Common myeloid progenitor, CD34-positive (primary cell): ENCODE results near the gene LRG1.

ENCODE experiments used
- CTCF ChIA-PET: fragments of 350-600 bp; sonication (Branson Sonifier 250); formaldehyde crosslinking; loops from one replicate; lab custom pipeline; 2021; ENCODE audit warnings: antibody characterized with exemption; lab: Charles Lee
- POLR2A ChIA-PET: fragments of 350-600 bp; sonication (Branson Sonifier 250); formaldehyde crosslinking; loops from one replicate; lab custom pipeline; 2021; ENCODE audit warnings: antibody characterized with exemption; lab: Charles Lee
- DNase-seq, 3 donors: peaks; one replicate each; pipeline versions ENCODE4 v3.0.0 to v3.0.0-alpha.2; 2013
- H3K27ac ChIP-seq, 2 experiments: 1 replicate in 1 of 2; 2 replicates in 1 of 2; pipeline ENCODE4 v1.7.0; 2013; ENCODE audit warnings: inconsistent platforms in 2 of 2, low read length in 2 of 2, mild to moderate bottlenecking in 2 of 2, low read depth in 1 of 2, moderate library complexity in 1 of 2; ENCODE audit not compliant: severe bottlenecking in 2 of 2, insufficient read depth in 1 of 2, poor library complexity in 1 of 2
- H3K27me3 ChIP-seq, 5 experiments: replicated peaks in 2 of 5; 1 replicate in 3 of 5; 2 replicates in 2 of 5; pipeline versions ENCODE4 v1.6.1 to v1.7.0; 2013; ENCODE audit warnings: low read length in 4 of 5, mild to moderate bottlenecking in 2 of 5, moderate library complexity in 2 of 5, inconsistent platforms in 1 of 5; ENCODE audit not compliant: insufficient read depth in 5 of 5, control insufficient read depth in 4 of 5
- H3K36me3 ChIP-seq, 4 experiments: 1 replicate in 2 of 4; 2 replicates in 2 of 4; pipeline versions ENCODE4 v1.6.1 to v1.7.0; 2013; ENCODE audit warnings: low read length in 3 of 4, control low read depth in 1 of 4, mild to moderate bottlenecking in 1 of 4; ENCODE audit not compliant: control insufficient read depth in 4 of 4, insufficient read depth in 4 of 4
- H3K4me1 ChIP-seq, 4 experiments: 1 replicate in 3 of 4; 2 replicates in 1 of 4; pipeline versions ENCODE4 v1.6.1 to v1.7.1; 2013; ENCODE audit warnings: low read length in 3 of 4, mild to moderate bottlenecking in 3 of 4, control low read depth in 1 of 4, inconsistent platforms in 1 of 4, moderate library complexity in 1 of 4; ENCODE audit not compliant: control insufficient read depth in 4 of 4, insufficient read depth in 4 of 4; ENCODE audit errors: control extremely low read depth in 1 of 4
- H3K4me3 ChIP-seq, 7 experiments: 1 replicate in 4 of 7; 2 replicates in 3 of 7; pipeline versions ENCODE4 v1.5.1 to v1.7.0; 2013; ENCODE audit warnings: mild to moderate bottlenecking in 7 of 7, low read length in 6 of 7, moderate library complexity in 6 of 7, inconsistent platforms in 2 of 7, low read depth in 2 of 7, control low read depth in 1 of 7; ENCODE audit not compliant: insufficient read depth in 4 of 7, control insufficient read depth in 1 of 7; ENCODE audit errors: extremely low read depth in 1 of 7
- H3K9me3 ChIP-seq, 5 experiments: 1 replicate in 4 of 5; 2 replicates in 1 of 5; pipeline versions ENCODE4 v1.6.1 to v1.7.1; 2013; ENCODE audit warnings: low read length in 4 of 5, mild to moderate bottlenecking in 2 of 5, inconsistent platforms in 1 of 5, low read depth in 1 of 5, moderate library complexity in 1 of 5; ENCODE audit not compliant: control insufficient read depth in 4 of 5, insufficient read depth in 2 of 5; ENCODE audit errors: control extremely low read depth in 1 of 5
- WGBS: methylation state at CpG from one replicate; pipeline ENCODE4 v1.1.5; 2013; ENCODE audit not compliant: insufficient coverage; 5-methylcytosine and 5-hydroxymethylcytosine counted together

LRG1 gene

DNA sequence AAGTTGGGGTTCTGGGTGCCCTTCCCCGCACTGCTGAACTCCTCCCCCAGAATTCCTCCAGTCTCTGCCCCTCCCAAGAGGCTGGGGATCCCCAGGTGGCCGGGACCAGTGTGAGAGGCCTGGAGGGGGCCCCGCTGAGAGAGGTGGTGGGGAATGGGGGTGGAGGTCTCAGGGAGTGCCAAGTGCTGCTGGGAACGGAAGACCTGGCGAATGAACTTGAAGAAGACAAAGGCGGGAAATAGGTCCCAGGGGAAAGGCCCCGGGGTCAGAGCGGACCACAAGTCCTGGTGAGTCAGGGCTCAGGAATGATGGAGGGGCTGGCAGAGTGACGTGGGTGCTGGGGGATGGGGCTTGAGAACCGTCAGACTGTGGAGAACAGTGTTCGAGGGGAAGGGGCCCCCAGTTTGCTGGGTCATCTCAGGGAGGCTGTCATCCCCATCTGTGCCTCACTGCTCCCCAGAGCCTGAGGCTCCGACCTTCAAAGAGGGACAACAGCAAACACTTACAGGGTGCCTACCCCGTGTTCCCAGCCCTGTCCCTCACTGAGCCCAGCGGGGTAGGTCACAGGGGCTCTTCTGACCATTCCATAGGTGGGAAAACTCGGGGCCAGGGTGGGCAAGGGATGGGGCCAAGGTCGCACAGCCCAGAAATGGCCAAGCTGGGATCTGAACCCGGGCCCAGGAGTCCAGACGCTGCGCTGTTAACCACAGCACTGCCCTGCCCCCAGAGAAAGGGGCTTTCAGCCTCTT lies 35.6 kb upstream of the LRG1 start:
- Histone ChIP-seq H3K9me3 (no peaks in the 10 kb centered on the region), H3K4me3 (no peak overlapping the region), H3K27me3 (peaks cover 0 to 61% (median 8%) of the 10 kb centered on the region in 5 experiments), H3K4me1 (peaks cover 0 to 6% (median 4%) of the 10 kb centered on the region in 4 experiments), H3K36me3 (no peaks in the 10 kb centered on the region), H3K27ac (no peak overlapping the region)
- 21% methylated on average over 18 of the region's 19 CpGs for WGBS
- peak in 2 of 3 donors; percentile 48 to 53 for DNase-seq
- ChIA-PET CTCF (interaction anchor here (0.9 to 3.6 kb wide), 14 partner anchors 9 to 84 kb away, joined by 3 to 36 read pairs (median 6); partner anchors contain the start of gene PLIN5), POLR2A (interaction anchor here (1.1 kb wide), 1 partner anchor 61 kb away, joined by 6 read pairs; no protein-coding TSS in a partner anchor)

DNA sequence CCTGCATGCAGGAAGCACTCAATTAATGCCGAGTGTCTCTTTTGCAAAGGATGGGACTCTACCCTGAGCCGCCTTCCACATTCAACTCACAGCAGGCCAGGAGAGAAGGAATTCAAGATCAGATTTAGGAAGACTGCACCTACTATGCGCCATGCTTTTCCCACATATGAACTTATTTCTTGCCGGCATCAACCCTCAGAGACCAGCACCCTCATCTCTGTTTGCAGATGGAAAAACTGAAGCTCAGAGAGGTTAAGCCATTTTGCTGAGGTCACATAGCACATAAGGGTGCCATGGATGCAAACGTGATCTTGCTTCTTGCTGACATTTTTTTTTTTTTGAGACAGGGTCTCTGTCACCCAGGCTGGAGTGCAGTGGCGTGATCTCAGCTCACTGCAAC lies 33.8 kb upstream of the LRG1 start:
- Histone ChIP-seq H3K4me1 (peaks cover 0 to 6% (median 1%) of the 10 kb centered on the region in 4 experiments), H3K36me3 (no peaks in the 10 kb centered on the region), H3K27ac (no peak overlapping the region), H3K9me3 (no peaks in the 10 kb centered on the region), H3K27me3 (peaks cover 0 to 44% (median 2%) of the 10 kb centered on the region in 5 experiments), H3K4me3 (no peak overlapping the region)
- no peak for DNase-seq
- POLR2A ChIA-PET, result no interaction called here
- 85% methylated on average over 5 of the region's 6 CpGs for WGBS
- CTCF ChIA-PET, result interaction anchor here (0.8 to 1.6 kb wide), 8 partner anchors 11 to 64 kb away, joined by 3 to 6 read pairs (median 3); no protein-coding TSS in a partner anchor

DNA sequence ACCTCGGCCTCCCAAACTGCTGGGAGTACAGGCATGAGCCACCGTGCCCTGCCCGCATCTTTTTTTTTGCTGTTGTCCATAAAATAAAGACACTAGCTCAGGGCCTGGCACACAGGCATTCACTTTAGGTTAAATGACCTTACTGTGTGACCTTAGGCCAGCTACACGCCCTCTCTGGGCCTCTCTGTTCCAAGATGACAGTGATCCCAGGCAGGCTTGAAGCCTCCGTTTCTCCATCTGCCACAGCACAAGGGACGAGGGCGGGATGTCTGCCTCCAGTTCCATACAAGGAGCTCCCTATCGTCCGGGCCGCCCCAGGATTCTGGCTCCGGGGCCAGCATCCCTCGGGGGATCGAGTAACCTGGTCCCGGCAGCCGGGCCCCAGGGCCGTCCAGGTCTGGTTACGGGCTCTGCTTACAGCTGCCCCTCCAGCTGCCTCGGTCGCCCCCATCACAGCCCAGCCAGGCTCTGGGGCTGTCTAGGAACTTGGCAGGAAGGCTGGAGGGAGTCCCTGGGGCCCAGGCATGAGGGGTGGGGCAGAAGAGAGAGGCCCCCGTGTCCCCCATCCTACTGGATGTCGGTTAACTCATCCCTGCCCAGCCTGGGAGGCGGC lies 31.6 kb upstream of the LRG1 start:
- H3K27me3 ChIP-seq, result peaks cover 0 to 27% (median 0%) of the 10 kb centered on the region in 5 experiments
- no peak for DNase-seq
- ChIA-PET POLR2A (interaction anchor here (0.6 kb wide), 1 partner anchor 275 kb away, joined by 3 read pairs; no protein-coding TSS in a partner anchor), CTCF (interaction anchor here (0.8 to 5.9 kb wide), 7 partner anchors 8 to 66 kb away, joined by 3 to 46 read pairs (median 5); no protein-coding TSS in a partner anchor)
- H3K27ac ChIP-seq, result no peak overlapping the region
- H3K4me1 ChIP-seq, result peaks cover 0 to 6% (median 1%) of the 10 kb centered on the region in 4 experiments
- H3K4me3 ChIP-seq, result no peak overlapping the region
- H3K36me3 ChIP-seq, result no peaks in the 10 kb centered on the region
- H3K9me3 ChIP-seq, result no peaks in the 10 kb centered on the region
- 81% methylated on average over 19 of the region's 22 CpGs for WGBS

DNA sequence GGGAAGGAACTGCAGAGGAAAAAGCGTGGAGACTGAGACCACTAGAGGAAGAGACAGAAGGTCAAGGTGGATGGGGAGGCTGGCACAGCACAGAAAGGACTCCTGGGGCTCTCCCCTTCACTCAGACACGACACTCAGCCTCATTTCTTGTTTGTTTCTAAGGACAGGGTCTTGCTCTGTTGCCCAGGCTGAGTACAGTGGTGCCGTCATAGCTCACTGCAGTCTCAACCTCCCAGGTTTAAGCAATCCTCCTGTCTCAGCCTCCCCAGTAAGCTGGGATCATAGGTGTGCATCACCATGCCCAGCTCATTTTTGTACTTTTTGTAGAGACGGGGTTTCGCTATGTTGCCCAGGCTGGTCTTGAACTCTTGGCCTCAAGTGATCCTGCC lies 31.1 kb upstream of the LRG1 start:
- Histone ChIP-seq H3K4me1 (peaks cover 0 to 6% (median 1%) of the 10 kb centered on the region in 4 experiments), H3K27me3 (peaks cover 0 to 22% (median 0%) of the 10 kb centered on the region in 5 experiments), H3K36me3 (no peaks in the 10 kb centered on the region), H3K4me3 (no peak overlapping the region), H3K9me3 (no peaks in the 10 kb centered on the region), H3K27ac (no peak overlapping the region)
- no peak for DNase-seq
- ChIA-PET POLR2A (interaction anchor here (0.6 kb wide), 1 partner anchor 275 kb away, joined by 3 read pairs; no protein-coding TSS in a partner anchor), CTCF (interaction anchor here (0.6 to 5.9 kb wide), 8 partner anchors 8 to 66 kb away, joined by 3 to 46 read pairs (median 4); no protein-coding TSS in a partner anchor)
- WGBS, result 90% methylated on average over 5 of the region's 5 CpGs

DNA sequence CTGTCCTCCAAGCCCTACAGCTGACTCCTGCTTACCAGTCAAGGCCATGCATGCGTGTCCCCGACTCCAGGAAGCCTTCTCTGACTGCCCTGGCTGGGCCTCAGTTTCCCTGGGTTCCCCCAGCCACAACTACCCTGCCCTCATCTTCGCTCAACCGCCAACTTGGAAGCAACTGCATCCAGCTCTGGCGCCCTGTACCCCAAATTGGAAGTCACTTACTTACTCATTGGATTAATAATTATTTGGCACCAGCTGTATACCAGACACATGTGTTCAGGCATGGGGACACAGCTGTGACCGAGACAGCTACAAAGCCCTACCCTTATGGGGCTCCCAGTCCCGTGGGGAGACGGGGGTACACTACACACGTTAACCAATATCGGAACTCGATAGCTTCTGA lies 30.6 kb upstream of the LRG1 start:
- Histone ChIP-seq H3K9me3 (no peaks in the 10 kb centered on the region), H3K27me3 (peaks cover 0 to 17% (median 0%) of the 10 kb centered on the region in 5 experiments), H3K4me3 (no peak overlapping the region), H3K4me1 (peaks cover 0 to 6% (median 0%) of the 10 kb centered on the region in 4 experiments), H3K36me3 (no peaks in the 10 kb centered on the region), H3K27ac (no peak overlapping the region)
- DNase-seq, result no peak
- ChIA-PET POLR2A (interaction anchor here (0.6 kb wide), 1 partner anchor 276 kb away, joined by 3 read pairs; no protein-coding TSS in a partner anchor), CTCF (interaction anchor here (0.6 to 5.9 kb wide), 9 partner anchors 9 to 97 kb away, joined by 3 to 46 read pairs (median 4); no protein-coding TSS in a partner anchor)
- 97% methylated on average over 10 of the region's 11 CpGs for WGBS

DNA sequence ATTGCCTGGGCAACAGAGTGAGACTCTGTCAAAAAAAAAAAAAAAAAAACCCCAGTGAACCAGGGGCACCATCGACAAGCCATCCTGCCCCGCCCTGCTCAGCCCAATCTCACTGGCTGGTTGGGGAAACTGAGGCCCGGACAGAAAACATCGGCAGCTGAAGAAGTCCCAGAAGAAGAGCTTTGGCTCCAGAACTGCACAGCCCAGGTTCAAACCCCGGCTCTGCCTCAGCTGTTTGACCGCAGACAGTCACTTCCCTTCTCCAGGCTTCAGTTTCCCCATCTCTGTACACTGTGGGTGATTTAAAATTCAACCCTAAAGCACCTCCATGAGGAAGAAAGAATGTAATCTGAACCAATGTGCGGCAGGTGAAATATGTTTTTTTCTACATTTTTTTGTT lies 29.1 kb upstream of the LRG1 start:
- no peak overlapping the region for H3K27ac ChIP-seq
- peak in 2 of 3 donors; percentile 56 to 62 for DNase-seq
- peaks cover 0 to 4% (median 0%) of the 10 kb centered on the region in 5 experiments for H3K27me3 ChIP-seq
- no peak overlapping the region for H3K4me3 ChIP-seq
- H3K9me3 ChIP-seq, result no peaks in the 10 kb centered on the region
- no peaks in the 10 kb centered on the region for H3K36me3 ChIP-seq
- H3K4me1 ChIP-seq, result peaks cover 0 to 5% (median 2%) of the 10 kb centered on the region in 4 experiments
- 30% methylated on average over 3 of the region's 7 CpGs for WGBS
- POLR2A ChIA-PET, result interaction anchor here (1.0 kb wide), 1 partner anchor 189 kb away, joined by 3 read pairs; no protein-coding TSS in a partner anchor
- CTCF ChIA-PET, result interaction anchor here (0.6 to 5.9 kb wide), 5 partner anchors 9 to 68 kb away, joined by 3 to 46 read pairs (median 3); no protein-coding TSS in a partner anchor
